ENCODE data around the gene ACVRL1.

ACVRL1 gene

DNA sequence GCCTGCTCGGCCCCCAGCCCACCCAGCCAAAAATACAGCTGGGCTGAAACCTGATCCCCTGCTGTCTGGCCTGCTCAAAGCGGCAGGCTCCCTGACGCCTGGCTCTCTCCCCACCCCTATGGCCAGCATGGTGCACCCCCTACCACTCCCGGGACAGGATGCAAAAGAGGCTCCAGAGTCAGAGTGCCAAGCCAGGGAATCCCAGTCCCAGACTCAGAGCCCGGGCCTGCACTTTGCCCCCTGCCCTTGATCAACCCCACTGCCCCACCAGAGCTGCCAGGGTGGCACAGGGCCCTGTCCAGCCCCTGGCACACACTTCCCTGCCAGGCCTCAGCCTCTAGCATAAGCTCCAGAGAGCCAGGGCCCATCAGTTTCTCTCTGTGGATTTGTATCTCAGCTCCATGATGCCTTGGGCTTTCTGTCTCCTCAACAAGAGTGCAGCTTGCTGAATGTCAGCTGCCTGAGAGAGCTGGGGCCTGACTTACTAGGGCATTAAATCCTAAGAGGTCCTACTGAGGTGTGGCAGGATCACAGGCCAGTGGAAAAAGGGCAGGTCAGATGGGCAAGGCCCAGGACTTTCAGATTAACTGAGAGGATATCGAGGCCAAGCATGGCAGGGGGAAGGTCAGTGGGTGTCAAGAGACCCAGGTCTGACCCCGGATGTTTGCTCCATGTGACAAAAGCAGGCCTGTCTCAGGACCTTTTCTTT is 13.9 kb downstream of the ACVRL1 start:
- TF ChIP-seq, protein P1, sequence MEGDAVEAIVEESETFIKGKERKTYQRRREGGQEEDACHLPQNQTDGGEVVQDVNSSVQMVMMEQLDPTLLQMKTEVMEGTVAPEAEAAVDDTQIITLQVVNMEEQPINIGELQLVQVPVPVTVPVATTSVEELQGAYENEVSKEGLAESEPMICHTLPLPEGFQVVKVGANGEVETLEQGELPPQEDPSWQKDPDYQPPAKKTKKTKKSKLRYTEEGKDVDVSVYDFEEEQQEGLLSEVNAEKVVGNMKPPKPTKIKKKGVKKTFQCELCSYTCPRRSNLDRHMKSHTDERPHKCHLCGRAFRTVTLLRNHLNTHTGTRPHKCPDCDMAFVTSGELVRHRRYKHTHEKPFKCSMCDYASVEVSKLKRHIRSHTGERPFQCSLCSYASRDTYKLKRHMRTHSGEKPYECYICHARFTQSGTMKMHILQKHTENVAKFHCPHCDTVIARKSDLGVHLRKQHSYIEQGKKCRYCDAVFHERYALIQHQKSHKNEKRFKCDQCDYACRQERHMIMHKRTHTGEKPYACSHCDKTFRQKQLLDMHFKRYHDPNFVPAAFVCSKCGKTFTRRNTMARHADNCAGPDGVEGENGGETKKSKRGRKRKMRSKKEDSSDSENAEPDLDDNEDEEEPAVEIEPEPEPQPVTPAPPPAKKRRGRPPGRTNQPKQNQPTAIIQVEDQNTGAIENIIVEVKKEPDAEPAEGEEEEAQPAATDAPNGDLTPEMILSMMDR (IDR thresholded peaks at IDR 0.05): no peak
- Mint-ChIP-seq H3K4me1 (peaks cover 75% of the 10 kb centered on the region), H3K4me3 (peak overlapping the region; percentile 48), H3K9me3 (no peaks in the 10 kb centered on the region), H3K27ac (peak overlapping the region; percentile 31), H3K36me3 (ENCODE audit: low read depth) (no peaks in the 10 kb centered on the region), H3K27me3 (ENCODE audit: low read depth, poor library complexity) (peaks cover 20% of the 10 kb centered on the region)
- peak; percentile 65 for DNase-seq

DNA sequence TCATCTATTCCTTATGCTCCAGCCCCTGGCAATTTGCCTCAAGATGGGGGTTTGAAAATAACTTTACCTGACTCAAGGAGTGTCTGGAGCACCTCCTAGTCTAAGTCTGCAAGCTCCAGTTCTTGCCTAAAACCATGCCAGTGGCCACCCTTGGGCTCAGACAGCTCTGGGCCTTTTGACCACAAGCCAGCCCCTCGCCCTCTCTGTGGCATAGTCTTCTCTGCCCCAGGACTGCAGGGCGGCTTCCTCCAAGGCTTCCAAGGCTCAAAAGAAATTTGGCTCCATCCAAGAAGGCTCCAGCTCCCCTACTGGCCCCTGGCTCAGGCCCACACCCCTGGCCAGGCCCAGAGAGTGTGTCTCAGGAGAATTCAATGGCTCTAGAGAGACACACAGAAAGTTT is 14.8 kb downstream of the ACVRL1 start:
- TF ChIP-seq, protein P1 (IDR thresholded peaks at IDR 0.05): no peak
- no peak overlapping the region for H3K27ac Mint-ChIP-seq
- no peak for DNase-seq
- H3K9me3 Mint-ChIP-seq: no peaks in the 10 kb centered on the region
- no peaks in the 10 kb centered on the region for H3K36me3 Mint-ChIP-seq (ENCODE audit: low read depth)
- peaks cover 20% of the 10 kb centered on the region for H3K27me3 Mint-ChIP-seq (ENCODE audit: low read depth, poor library complexity)
- peaks cover 72% of the 10 kb centered on the region for H3K4me1 Mint-ChIP-seq
- no peak overlapping the region for H3K4me3 Mint-ChIP-seq

DNA sequence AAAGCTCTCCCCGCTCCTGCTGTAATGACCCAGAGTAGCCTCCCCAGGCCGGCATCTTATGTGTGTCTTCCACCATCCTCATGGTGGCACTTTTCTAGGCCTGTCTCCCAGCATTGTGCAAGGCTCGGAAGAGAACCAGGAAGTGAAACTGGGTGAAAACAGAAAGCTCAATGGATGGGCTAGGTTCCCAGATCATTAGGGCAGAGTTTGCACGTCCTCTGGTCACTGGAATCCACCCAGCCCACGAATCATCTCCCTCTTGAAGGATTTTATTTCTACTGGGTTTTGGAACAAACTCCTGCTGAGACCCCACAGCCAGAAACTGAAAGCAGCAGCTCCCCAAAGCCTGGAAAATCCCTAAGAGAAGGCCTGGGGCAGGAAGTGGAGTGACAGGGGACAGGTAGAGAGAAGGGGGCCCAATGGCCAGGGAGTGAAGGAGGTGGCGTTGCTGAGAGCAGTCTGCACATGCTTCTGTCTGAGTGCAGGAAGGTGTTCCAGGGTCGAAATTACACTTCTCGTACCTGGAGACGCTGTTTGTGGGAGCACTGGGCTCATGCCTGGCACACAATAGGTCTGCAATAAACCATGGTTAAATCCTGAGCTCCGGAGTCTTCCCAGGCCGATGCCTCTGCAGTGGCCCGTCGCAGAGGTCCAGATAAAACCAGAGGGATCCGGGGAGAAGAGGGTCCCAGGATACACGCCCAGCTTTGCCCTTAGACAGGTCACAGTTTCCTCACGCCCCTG is 15.6 kb downstream of the ACVRL1 start:
- TF ChIP-seq, protein P1 (IDR thresholded peaks at IDR 0.05): no peak
- peaks cover 16% of the 10 kb centered on the region for H3K27me3 Mint-ChIP-seq (ENCODE audit: low read depth, poor library complexity)
- no peaks in the 10 kb centered on the region for H3K36me3 Mint-ChIP-seq (ENCODE audit: low read depth)
- H3K27ac Mint-ChIP-seq: no peak overlapping the region
- H3K4me3 Mint-ChIP-seq: no peak overlapping the region
- H3K9me3 Mint-ChIP-seq: no peaks in the 10 kb centered on the region
- H3K4me1 Mint-ChIP-seq: peaks cover 64% of the 10 kb centered on the region
- no peak for DNase-seq

DNA sequence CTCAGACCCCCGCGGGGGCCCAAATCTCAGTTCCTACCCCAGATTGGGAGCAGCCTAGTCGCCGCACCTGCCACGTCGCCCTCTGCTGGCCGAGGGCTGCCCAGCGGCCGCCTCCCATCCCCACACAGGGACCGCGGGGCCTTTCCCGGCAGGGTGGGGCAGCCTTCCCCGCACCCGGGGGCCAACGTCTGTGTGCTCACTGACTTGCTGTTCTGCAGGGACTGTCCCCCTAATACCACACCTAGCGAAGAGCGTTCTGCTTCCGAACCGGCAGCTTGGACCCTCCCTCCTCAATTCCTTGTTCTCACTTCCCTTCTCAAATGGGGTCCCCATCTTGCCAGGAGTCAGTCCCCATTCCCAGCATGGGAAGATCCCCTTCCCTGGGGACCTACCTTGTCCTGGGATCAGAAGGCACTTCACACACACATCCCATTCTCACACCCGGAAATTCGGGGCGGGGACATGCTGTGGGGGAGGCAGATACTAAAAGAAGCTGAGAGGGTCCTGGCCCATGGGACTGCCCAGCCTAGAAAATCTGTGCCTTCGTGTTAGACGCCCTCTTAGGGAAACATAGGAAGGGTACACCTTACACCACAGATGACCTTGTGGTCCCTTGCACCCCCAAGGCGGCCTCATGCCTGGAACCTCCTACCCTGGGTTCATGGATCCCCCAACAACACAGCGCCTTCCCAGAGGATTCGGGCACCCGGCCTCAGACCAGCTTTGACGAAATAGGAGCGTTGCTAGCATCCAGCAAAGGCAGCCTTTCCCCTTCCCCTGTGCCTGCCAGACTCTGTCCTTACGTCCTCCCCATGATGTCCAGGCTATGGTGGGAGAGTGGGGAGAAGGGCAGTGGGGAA is 16.4 kb downstream of the ACVRL1 start:
- Mint-ChIP-seq H3K27ac (no peak overlapping the region), H3K9me3 (no peaks in the 10 kb centered on the region), H3K36me3 (ENCODE audit: low read depth) (no peaks in the 10 kb centered on the region), H3K4me1 (peaks cover 59% of the 10 kb centered on the region), H3K27me3 (ENCODE audit: low read depth, poor library complexity) (peaks cover 15% of the 10 kb centered on the region), H3K4me3 (no peak overlapping the region)
- DNase-seq: peak; percentile 73
- TF ChIP-seq, protein P1 (IDR thresholded peaks at IDR 0.05): peak; percentile 81

DNA sequence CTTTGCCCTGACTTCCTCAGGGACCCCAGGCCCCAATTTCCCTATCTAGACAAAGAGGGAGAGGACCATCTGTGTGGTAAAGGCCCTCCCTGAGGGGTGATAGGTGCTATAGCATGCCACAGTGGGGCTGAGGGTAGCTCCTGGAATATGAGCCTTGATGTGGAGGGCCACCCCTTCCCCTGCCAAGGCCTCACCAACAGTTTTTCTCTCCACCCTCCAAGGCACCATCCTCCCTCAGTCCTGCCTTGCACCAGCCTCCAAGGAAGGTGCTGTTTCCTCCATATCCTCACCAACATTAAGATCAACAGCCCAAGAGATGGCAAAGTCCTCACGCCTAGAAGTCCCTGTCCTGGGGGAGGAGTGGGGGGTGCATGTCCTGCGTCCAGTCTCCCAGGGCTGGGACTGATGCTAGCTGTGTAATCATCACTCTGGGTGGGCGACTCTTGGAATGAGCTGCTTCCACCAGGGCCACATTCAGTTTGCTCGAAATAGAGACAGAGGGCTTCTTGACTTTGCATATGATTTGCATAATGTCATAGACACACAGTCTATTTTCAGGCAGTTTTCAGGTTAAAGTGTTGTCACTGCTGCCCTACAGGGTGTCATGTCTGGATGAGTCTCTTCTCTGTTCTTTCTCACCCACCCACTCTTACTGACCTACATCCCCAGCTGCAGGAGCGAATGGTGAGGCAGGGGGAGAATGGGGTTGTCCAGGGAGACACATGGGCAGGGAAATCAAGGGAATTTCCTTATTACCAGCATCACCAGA is 17.4 kb downstream of the ACVRL1 start:
- no peak for DNase-seq
- Mint-ChIP-seq H3K9me3 (no peaks in the 10 kb centered on the region), H3K27me3 (ENCODE audit: low read depth, poor library complexity) (peaks cover 19% of the 10 kb centered on the region), H3K4me3 (no peak overlapping the region), H3K27ac (no peak overlapping the region), H3K36me3 (ENCODE audit: low read depth) (no peaks in the 10 kb centered on the region), H3K4me1 (peaks cover 50% of the 10 kb centered on the region)
- TF ChIP-seq, protein P1 (IDR thresholded peaks at IDR 0.05): no peak
